SH-SY5Y (cell line): ENCODE measurements around the gene PITPNM1.

Experiments
- GATA2 ChIP-seq: IDR thresholded peaks from 2 replicates; pipeline ENCODE4 v1.6.1; 2011; ENCODE audit warnings: mild to moderate bottlenecking, low read depth, low read length
- GATA3 ChIP-seq: IDR thresholded peaks from 2 replicates; pipeline ENCODE4 v1.6.1; 2011; ENCODE audit warnings: low read depth, mild to moderate bottlenecking, low read length, moderate library complexity

DNA sequence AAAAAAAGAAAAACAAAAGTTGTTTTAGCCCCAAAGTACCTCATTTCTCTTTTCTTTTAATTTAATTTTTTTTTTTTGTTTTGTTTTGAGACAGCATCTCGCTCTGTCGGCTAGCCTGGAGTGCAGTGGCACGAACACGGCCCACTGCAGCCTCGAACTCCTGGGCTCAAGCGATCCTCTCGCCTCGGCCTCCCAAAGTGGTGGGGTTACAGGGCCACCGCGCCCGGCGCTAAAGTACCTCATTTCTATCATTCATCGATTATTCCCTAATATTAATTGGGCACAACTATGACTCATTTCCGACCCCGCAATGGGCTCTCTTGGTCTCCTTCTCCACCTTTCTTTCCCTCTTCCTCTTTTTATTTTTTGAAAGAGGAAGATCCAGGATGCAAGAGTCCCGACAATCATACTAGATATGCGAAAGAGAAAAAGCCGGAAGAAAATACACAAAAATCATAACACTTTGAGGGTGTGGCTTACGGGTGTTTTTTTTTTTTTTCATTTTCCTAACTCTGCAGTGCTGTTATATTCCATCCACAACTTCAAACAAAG is 22.8 kb downstream of the PITPNM1 start:
- no peak for TF ChIP-seq GATA2
- TF ChIP-seq GATA3 = no peak
